ES-I3 (cell line): ENCODE results near the gene CLDN14.

Source experiments
- H3K36me3 ChIP-seq: 2 replicates; pipeline ENCODE4 v1.6.1; 2013; ENCODE audit warnings: mild to moderate bottlenecking, low read length, control low read depth, moderate library complexity; ENCODE audit not compliant: insufficient read depth
- H3K4me1 ChIP-seq: 2 replicates; pipeline ENCODE4 v1.6.1; 2013; ENCODE audit warnings: mild to moderate bottlenecking, control low read depth, low read length; ENCODE audit not compliant: insufficient read depth
- H3K9ac ChIP-seq: 2 replicates; pipeline ENCODE4 v1.6.1; 2013; ENCODE audit warnings: low read depth, mild to moderate bottlenecking, low read length, moderate library complexity
- H3K9me3 ChIP-seq: 2 replicates; pipeline ENCODE4 v1.6.1; 2013; ENCODE audit warnings: mild to moderate bottlenecking, low read length, moderate library complexity; ENCODE audit not compliant: control insufficient read depth, insufficient read depth

Gene CLDN14

GRCh38 chr21:36509973-36510664 lies 30.2 kb upstream of the CLDN14 start:
- H3K4me1 ChIP-seq = no peaks in the 10 kb centered on the region
- no peaks in the 10 kb centered on the region for H3K36me3 ChIP-seq
- no peaks in the 10 kb centered on the region for H3K9me3 ChIP-seq
- no peak overlapping the region for H3K9ac ChIP-seq

- no peaks in the 10 kb centered on the region for H3K4me1 ChIP-seq
- H3K9me3 ChIP-seq = no peaks in the 10 kb centered on the region
- no peak overlapping the region for H3K9ac ChIP-seq
- no peaks in the 10 kb centered on the region for H3K36me3 ChIP-seq
Measured at GRCh38 chr21:36508948-36509347, 29.0 kb upstream of the CLDN14 start.

DNA sequence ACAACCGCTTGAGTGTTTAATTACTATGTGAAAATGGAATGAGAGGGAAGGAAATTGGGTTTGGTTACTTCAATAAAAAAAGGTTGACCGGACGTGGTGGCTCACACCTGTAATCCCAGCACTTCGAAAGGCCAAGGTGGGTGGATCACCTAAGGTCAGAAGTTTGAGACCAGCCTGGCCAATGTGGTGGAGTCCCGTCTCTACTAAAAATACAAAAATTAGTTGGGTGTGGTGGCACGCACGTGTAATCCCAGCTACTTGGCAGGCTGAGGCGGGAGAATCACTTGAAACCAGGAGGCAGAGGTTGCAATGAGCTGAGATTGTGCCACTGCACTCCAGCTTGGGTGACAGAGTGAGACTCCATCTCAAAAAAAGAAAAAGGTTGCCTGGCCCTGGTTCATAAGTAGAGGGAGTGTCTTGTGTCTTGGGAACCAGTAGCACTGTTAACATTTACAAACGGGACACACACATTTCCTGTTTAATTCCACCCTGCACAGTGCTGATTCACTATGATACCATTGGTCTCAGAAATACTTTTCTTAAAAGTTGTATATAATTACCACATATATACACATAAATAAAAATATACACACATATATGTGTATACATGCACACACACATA lies 27.6 kb upstream of the CLDN14 start:
- Histone ChIP-seq H3K9ac (no peak overlapping the region), H3K36me3 (no peaks in the 10 kb centered on the region), H3K4me1 (no peaks in the 10 kb centered on the region), H3K9me3 (no peaks in the 10 kb centered on the region)

- Histone ChIP-seq H3K9me3 (no peaks in the 10 kb centered on the region), H3K4me1 (no peaks in the 10 kb centered on the region), H3K9ac (no peak overlapping the region), H3K36me3 (no peaks in the 10 kb centered on the region)
Measured at GRCh38 chr21:36506482-36506881, 26.6 kb upstream of the CLDN14 start.

GRCh38 chr21:36504067-36505058 lies 24.4 kb upstream of the CLDN14 start:
- Histone ChIP-seq H3K9ac (no peak overlapping the region), H3K9me3 (no peaks in the 10 kb centered on the region), H3K36me3 (no peaks in the 10 kb centered on the region), H3K4me1 (no peaks in the 10 kb centered on the region)

DNA sequence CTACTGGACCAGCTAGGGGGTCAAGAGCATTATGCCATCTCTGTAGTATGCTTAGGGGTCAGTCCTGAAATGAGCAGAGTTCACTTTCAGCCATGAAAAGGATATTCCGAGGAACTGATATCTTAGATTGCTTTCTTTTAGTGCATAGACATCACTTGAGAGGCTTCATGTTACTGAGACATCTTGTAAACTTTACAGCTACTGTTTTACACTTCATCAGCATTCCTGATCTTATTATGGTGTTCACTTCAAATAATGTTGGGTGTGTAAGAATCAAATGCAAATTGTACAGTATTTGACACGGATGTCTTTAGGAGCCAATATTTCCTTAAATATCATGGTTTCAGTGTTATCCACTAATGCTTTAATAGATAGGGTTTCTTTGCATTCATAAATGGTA lies 22.4 kb upstream of the CLDN14 start:
- no peaks in the 10 kb centered on the region for H3K9me3 ChIP-seq
- no peaks in the 10 kb centered on the region for H3K4me1 ChIP-seq
- no peaks in the 10 kb centered on the region for H3K36me3 ChIP-seq
- H3K9ac ChIP-seq = no peak overlapping the region

- Histone ChIP-seq H3K36me3 (no peaks in the 10 kb centered on the region), H3K4me1 (no peaks in the 10 kb centered on the region), H3K9me3 (no peaks in the 10 kb centered on the region), H3K9ac (no peak overlapping the region)
Measured at GRCh38 chr21:36501589-36501892, 21.6 kb upstream of the CLDN14 start.

GRCh38 chr21:36499578-36500471 lies 19.9 kb upstream of the CLDN14 start:
- no peak overlapping the region for H3K9ac ChIP-seq
- H3K36me3 ChIP-seq = no peaks in the 10 kb centered on the region
- no peaks in the 10 kb centered on the region for H3K9me3 ChIP-seq
- no peaks in the 10 kb centered on the region for H3K4me1 ChIP-seq

GRCh38 chr21:36494557-36494956 lies 14.6 kb upstream of the CLDN14 start:
- Histone ChIP-seq H3K4me1 (no peaks in the 10 kb centered on the region), H3K9me3 (no peaks in the 10 kb centered on the region), H3K9ac (no peak overlapping the region), H3K36me3 (no peaks in the 10 kb centered on the region)

GRCh38 chr21:36491209-36491910 lies 11.4 kb upstream of the CLDN14 start:
- H3K4me1 ChIP-seq = no peaks in the 10 kb centered on the region
- H3K36me3 ChIP-seq = no peaks in the 10 kb centered on the region
- no peaks in the 10 kb centered on the region for H3K9me3 ChIP-seq
- no peak overlapping the region for H3K9ac ChIP-seq

DNA sequence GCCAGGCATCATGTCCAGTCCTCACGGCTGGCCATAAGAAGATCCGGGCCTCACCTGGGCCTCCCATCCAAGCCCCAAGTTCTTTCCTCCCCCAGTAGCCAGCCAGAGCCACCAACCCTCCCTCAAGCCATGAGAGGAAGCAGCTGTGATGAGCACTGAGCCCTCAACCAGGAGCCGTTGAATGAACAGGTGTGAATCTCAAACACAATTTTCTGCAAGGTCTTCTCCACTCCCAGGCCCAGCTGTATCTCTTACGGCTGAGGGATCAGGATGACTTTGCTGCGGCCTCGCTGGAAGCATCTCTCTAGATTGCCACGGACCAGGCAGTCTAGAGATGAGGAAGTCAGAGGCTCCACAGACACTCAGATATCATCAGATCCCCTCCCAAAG lies 9.8 kb upstream of the CLDN14 start:
- no peaks in the 10 kb centered on the region for H3K9me3 ChIP-seq
- no peaks in the 10 kb centered on the region for H3K36me3 ChIP-seq
- H3K9ac ChIP-seq = no peak overlapping the region
- no peaks in the 10 kb centered on the region for H3K4me1 ChIP-seq

DNA sequence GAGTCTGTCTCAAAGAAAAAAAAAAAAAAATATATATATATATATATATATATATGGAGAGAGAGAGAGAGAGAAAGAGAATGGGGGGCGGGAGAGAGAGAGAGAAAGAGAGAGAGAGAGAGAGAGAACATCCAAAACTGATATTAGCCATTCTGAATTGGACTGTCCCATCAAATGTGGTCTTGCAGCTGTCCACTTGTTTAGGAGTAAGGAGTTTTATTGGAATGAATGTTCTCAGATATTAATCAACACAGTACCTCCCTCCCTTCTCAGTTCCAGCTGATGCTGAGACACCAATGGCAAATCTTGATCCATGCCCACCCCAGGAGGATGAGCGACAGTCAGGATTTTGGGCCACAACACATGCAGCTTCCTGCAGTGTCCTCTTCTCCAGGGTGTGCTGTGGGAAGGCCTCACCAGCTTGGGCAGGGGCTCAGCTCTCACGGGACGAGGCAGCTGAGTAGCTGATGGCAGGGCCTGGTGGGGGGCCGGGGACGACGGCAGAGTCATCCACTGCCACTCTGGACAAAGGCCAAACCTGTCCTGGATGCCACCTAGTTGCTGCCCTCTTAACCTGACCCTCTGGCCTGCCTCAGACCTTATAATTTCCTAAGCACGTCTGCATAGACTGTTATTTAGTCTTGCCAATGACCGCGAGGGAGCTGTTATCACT lies 9.3 kb upstream of the CLDN14 start:
- no peak overlapping the region for H3K9ac ChIP-seq

GRCh38 chr21:36487641-36488307 lies 7.9 kb upstream of the CLDN14 start:
- no peak overlapping the region for H3K9ac ChIP-seq
- no peaks in the 10 kb centered on the region for H3K36me3 ChIP-seq
- no peaks in the 10 kb centered on the region for H3K4me1 ChIP-seq
- H3K9me3 ChIP-seq = no peaks in the 10 kb centered on the region

More for the DNA sequence above, 9.3 kb upstream of the CLDN14 start:
- H3K36me3 ChIP-seq = no peaks in the 10 kb centered on the region
- H3K9me3 ChIP-seq = no peaks in the 10 kb centered on the region
- H3K4me1 ChIP-seq = no peaks in the 10 kb centered on the region
